SIG-M5 (cell line): Measurements from ENCODE around the gene FTO.

ENCODE experiments used
- DNase-seq: peaks from one replicate; lab custom pipeline; 2025; lab: John Stamatoyannopoulos, UW

The FTO gene

GRCh38 chr16:54015147-54015546, 311.2 kb downstream of the FTO start:
- DNase-seq = no peak

- DNase-seq = no peak
Measured at GRCh38 chr16:54022362-54022761, 318.4 kb downstream of the FTO start.

DNA sequence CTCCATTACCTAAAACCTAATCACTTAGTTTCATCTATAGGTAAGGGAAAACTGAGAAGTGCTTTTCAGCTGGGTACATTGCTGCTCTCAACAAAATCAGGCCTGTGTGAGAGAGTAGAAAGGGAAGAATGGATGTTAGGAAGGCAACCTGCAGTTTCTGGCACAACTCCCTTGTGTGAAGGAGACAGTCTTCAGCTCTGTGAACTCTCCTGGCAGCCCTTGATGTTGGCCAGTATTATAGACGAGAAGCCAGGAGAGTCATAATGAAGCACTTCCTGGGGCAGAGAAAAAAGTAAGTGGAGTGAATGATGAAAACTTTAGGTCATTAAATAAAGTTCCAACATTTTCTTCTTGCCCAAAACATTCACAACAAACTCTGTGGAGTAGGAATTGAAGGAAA, 322.5 kb downstream of the FTO start:
- no peak for DNase-seq

DNA sequence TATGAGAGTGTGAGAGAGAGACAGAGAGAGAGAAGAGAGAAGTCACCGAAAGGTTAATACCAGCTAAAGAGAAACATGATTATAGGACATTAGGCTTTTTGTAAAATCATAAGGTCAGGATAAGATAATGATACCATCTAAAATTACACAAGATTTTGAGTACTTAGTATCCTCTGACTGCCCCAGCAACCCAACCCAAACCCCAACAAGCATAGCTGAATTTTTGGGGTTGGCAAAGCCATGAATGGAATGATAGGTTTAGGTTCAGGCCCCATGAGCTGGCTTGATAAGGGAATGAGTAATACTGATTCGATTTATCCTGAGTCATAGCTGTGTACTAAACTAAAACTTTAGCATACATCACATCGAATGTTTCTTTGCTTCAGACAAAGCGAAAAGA, 323.1 kb downstream of the FTO start:
- no peak for DNase-seq

GRCh38 chr16:54027558-54027957, 323.6 kb downstream of the FTO start:
- DNase-seq = no peak

GRCh38 chr16:54027995-54028394, 324.0 kb downstream of the FTO start:
- no peak for DNase-seq

GRCh38 chr16:54030451-54030850, 326.5 kb downstream of the FTO start:
- DNase-seq = no peak

- no peak for DNase-seq
Measured at GRCh38 chr16:54031107-54031760, 327.3 kb downstream of the FTO start.

DNA sequence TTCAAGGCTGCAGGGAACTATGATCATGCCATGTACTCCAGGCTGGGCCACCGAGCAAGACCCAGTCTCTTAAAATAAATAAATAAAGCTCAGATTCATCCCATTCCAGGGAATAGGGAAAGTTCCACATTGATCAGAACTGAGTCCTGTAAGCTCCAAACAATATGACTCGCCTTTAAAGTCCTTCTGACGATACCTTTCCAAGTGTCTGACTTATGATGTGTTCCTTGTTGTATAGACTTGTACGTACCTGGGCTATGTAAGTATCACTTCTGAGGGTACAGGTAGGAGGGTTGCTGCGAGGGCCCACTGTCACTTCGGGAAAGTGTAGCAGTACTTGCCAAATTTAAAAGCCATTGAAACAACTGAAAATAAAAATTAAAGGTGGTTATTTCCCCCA, 329.8 kb downstream of the FTO start:
- DNase-seq = no peak

DNA sequence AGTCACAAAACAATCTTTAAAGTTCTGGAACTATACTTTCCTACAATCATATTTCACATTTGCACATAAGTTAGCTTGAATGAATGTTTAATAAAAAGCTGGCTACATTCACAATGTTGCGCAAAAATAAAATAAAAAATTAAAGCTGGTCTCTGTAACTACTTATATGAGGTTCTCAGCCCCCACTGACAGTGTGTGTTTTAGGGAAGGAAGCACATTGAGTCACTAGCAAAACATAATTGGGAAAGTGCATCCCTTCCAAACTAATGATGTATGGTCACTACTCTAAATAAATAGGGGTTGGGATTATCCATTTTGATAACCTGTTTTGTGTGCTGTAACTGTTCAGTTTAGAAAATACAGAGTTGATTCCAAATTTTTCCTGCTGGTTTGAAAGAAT, 330.7 kb downstream of the FTO start:
- no peak for DNase-seq

- no peak for DNase-seq
Measured at GRCh38 chr16:54040480-54040879, 336.5 kb downstream of the FTO start.

DNA sequence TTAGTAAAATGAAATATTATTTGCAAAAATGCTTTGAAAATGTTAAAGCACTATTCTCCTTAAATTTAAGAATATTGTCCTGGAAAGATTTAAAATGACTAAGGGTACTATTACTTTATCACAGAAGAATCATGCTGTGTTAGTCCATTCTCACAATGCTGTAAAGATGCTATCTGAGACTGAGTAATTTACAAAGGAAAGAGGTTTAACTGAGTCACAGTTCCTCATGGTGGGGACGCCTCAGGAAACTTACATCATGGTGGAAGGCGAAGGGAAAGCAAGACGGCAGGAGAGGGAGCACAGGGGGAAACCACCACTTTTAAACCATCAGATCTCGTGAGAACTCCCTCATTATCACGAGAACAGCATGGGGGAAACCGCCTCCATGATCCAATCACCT, 337.0 kb downstream of the FTO start:
- DNase-seq = no peak

DNA sequence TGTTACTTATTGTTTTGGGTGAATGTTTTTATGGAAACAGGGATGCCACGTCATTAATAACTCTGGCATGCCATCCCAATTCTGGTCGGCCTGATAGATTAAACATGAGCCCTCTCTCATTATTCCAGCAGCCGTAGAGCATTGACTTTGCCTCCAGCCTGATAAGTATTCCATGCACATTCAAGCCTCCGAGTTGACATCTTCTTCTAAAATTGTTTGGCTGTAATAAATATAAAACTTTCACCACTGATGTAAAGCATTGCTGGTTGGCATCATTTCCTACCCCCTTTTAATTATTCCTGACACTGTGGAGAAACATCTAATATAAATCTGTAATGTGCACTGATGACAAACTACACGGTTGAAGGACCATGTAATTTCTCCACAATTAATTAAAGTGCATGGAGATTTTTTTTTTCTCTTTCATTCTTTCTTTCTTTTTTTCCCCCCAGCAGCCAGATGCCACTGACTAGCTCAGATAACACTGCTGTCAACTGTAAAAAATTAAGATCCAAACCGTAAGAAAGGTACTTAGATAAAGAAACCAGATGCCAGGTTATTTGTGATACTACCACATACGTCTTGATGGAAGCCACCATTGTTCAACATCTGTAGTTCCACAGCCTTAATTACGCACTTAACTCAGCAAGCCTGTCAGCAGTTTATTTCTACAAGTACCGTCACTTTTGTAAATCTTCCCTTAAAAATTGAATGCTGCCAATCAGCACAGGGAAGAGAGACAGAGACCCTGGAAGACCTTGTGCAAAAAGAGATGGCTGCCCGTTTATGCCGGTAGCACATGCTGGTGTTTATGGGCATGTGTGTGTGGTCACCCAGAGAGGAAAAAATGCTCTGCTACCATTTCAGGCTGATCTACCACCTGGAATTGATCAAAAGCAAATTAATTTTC, 344.9 kb downstream of the FTO start:
- DNase-seq = no peak

DNA sequence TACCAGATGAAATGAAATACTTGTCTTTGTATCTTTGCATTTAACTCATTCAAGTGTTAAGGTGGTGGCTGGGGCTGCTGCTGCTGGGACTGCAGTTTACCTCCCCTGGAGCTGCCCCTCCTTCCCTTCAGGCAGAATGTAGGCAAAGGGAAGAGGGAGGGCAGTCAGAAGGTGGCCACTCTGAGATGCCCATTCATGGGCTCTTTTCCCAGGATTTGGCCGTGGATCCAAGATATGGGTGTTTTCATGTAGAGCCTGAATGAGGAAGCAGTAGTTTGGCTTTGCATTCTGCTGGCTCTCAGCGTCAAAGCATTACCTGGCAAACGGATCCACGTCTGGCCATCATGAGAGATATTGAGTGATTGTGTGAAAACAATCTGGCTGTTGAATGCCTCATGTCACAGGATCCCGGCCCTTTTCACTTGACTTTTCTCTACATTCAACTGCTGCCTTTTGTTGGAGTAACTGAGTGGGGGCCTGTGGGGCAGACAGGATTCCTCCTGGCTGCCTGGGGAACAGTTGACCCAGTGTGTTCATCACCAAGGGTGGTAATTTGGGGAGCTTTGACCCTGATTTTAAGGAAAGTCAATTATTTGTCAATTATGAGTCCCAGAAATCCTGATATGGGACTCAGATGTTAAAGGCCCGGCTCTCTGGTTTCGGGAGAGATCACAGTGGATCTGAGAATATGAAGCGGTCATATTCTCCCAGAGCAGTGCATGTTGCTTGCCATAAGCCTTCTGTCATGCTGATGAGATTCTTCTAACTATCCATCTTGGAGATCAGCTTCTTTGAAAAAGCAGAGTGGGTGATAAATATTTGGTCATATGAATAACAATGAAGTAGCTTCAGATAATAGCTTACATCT, 345.9 kb downstream of the FTO start:
- DNase-seq = no peak

GRCh38 chr16:54050459-54051210, 346.7 kb downstream of the FTO start:
- peak; percentile 56 for DNase-seq

DNA sequence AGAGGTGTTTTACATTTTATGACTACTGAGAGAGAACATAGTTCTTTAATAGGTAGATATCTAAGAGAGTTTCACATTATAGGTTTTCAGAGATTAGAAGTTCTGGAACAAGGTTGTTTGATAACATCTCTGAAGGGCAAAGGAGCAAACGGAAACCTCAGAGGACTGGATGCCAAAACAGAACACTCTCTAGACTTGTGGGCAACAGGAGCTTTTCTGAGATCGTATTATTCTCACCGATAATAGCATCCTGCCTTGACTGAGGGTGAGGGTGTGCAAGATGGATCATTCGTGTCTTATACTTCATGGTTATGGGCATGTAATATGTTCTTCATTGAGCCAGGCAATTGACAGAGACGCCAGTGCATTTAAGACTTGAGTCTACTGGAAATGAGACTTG, 347.9 kb downstream of the FTO start:
- no peak for DNase-seq

- no peak for DNase-seq
Measured at GRCh38 chr16:54052271-54052670, 348.3 kb downstream of the FTO start.

GRCh38 chr16:54053891-54054820, 350.2 kb downstream of the FTO start:
- DNase-seq = no peak

GRCh38 chr16:54055191-54055590, 351.2 kb downstream of the FTO start:
- no peak for DNase-seq

DNA sequence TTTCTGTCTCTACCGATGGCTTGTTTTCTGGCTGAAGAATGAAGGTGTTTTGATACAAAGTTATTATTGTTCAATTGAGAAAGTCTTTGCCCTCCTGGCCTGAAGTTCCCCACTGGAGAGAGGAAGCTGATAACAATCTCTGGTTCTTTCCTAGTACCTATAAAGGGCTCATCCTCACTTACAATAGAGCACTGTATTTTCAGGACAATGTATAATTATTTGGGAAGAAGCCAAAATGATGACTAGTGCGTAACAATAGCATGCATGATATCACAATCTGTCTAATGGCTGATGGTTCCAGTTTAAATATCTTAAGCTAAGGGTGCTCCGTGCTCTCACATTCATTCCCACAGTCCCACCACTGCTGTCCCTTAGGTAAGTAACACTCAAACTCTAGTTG, 351.9 kb downstream of the FTO start:
- DNase-seq = no peak

DNA sequence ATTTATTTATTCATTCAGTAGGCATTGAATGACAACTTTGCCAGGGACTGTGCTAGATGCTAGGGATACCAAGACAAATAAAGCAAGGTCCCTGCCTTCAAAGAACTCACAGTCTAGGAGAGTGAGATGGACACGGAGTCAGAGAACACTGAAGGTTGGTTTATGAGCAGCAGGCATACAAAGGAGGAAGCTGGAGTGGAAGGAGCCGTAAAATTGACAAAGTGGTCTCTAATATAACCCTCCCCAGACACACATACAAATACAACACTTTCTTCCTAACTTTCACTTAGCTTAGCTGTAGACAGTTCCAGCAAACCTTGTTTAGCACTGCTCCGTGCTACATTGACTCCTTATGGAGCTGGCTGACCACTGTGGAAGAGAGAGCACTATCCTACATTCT, 353.0 kb downstream of the FTO start:
- DNase-seq = no peak
